ENCODE data around the gene ROR2.

DNA sequence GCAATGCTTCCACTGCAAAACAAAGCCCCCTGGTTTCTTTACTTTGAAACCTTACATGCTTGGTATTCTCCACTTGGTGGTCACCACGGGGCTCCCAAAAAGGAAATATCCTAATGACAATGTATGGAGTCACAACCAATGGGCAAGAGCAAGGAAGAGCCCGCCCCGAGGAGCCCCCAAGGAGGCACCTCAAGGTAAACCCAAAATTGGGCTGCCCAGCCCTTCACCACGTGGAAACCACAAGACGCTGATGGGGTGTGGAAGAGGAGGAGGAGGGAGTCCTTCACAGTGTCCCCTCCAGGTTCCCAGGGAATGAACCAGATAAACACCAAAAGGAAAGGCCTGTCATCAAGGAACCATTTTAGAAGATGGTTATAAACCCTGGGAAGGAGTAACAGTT is 3.8 kb downstream of the ROR2 start:
- TF ChIP-seq POLR2A (IDR thresholded peaks at IDR 0.05) (no peak), POLR2AphosphoS5 (IDR thresholded peaks at IDR 0.05) (no peak), CTCF (IDR thresholded peaks at IDR 0.05) (no peak)
